Endometrial microvascular endothelial cells (primary cell): Measurements from ENCODE around the gene LHPP. TPM values are rescaled to one million over a fixed set of nuclear protein-coding genes. Genes with fewer than 3 reads are reported as not detected.

Experiments used
- in situ Hi-C: cut with HindIII; loops from 2 replicates; pipeline ENCODE4 v1.10.0; 2017; ENCODE audit warnings: low sequenced_read_pairs, low pct_unique_long_range_greater_than_20kb; ENCODE audit errors: inconsistent ontology term
- total RNA-seq: library from RNA; depleted of rRNA; stranded (reverse); fragments of >200 nt; gene quantifications from one replicate; pipeline ENCODE4 v1.2.3, GENCODE V29; 2015; ENCODE audit errors: inconsistent ontology term

LHPP gene
- total RNA-seq, 1 donor from 2014 or later = 12.3 TPM

GRCh38 chr10:124491105-124491504 is 29.5 kb downstream of the LHPP start:
- in situ Hi-C loops = no loop called here

- in situ Hi-C loops = no loop called here
These were observed 30.6 kb downstream of the LHPP start for GRCh38 chr10:124492266-124492665.

GRCh38 chr10:124493214-124493882 is 31.7 kb downstream of the LHPP start:
- in situ Hi-C loops = no loop called here

GRCh38 chr10:124494046-124494807 is 32.6 kb downstream of the LHPP start:
- in situ Hi-C loops = no loop called here

GRCh38 chr10:124495162-124495561 is 33.5 kb downstream of the LHPP start:
- in situ Hi-C loops = no loop called here

GRCh38 chr10:124495725-124496124 is 34.1 kb downstream of the LHPP start:
- in situ Hi-C loops = no loop called here

- in situ Hi-C loops = no loop called here
These were observed 34.5 kb downstream of the LHPP start for GRCh38 chr10:124496150-124496549.

GRCh38 chr10:124496620-124497019 is 35.0 kb downstream of the LHPP start:
- in situ Hi-C loops = no loop called here

- in situ Hi-C loops = no loop called here
These were observed 35.7 kb downstream of the LHPP start for GRCh38 chr10:124497196-124497881.

- in situ Hi-C loops = no loop called here
These were observed 36.4 kb downstream of the LHPP start for GRCh38 chr10:124498056-124498455.

- in situ Hi-C loops = no loop called here
These were observed 39.1 kb downstream of the LHPP start for GRCh38 chr10:124500757-124501156.

GRCh38 chr10:124504711-124505110 is 43.1 kb downstream of the LHPP start:
- in situ Hi-C loops = no loop called here

- in situ Hi-C loops = no loop called here
These were observed 43.7 kb downstream of the LHPP start for GRCh38 chr10:124505279-124505678.

GRCh38 chr10:124508070-124508667 is 46.5 kb downstream of the LHPP start:
- in situ Hi-C loops = no loop called here

- in situ Hi-C loops = no loop called here
These were observed 47.4 kb downstream of the LHPP start for GRCh38 chr10:124508907-124509454.

GRCh38 chr10:124509880-124510632 is 48.4 kb downstream of the LHPP start:
- in situ Hi-C loops = no loop called here

GRCh38 chr10:124510759-124511158 is 49.1 kb downstream of the LHPP start:
- in situ Hi-C loops = no loop called here

GRCh38 chr10:124511205-124512039 is 49.8 kb downstream of the LHPP start:
- in situ Hi-C loops = no loop called here
